ENCODE data around the gene ANKRD2.

The ANKRD2 gene

DNA sequence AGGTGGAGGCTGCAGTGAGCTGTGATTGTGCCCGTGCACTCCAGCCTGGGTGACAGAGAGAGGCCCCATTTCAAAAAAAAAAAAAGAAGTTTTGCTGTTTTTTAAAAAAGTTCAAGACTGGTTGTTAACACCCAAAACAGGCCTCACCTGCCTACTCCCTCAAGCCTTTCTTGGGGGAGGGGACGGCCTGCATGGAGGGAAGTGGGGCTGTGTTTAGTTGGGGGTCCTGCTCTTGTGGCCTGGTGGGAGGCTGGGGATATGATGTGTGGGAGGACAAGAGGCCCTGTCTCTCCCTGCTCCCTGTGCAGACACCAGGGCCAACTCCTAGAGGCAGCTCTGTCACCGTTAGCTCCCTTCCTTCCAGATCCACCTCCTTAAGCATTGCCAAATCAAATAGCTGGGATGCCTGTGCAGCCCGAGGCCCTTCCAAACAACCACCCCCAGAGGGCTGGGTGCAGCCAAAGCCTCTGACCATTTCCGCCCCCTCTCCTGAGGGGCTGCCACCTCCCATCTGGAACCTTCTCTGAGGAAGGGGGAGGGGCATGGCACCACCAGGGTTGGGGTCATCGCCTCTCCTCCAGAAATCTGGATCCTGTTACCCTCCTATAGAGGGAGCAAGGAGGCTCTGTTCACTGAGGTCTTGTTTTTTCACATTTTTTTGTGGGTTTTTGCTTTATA is 32.9 kb upstream of the ANKRD2 start:
- Histone ChIP-seq H3K27me3 (ENCODE audit: insufficient read depth, poor library complexity, severe bottlenecking) (no peaks in the 10 kb centered on the region), H3K9me3 (ENCODE audit: severe bottlenecking) (no peaks in the 10 kb centered on the region), H3K4me1 (ENCODE audit: insufficient read depth, poor library complexity, severe bottlenecking) (peaks cover 45% of the 10 kb centered on the region), H3K4me3 (ENCODE audit: severe bottlenecking) (no peak overlapping the region), H3K36me3 (ENCODE audit: low read depth) (no peaks in the 10 kb centered on the region), H3K27ac (ENCODE audit: poor library complexity, severe bottlenecking) (peak overlapping the region; percentile 99)
- DNase-seq (ENCODE audit: low spot score), result no peak
- TF ChIP-seq, protein P1, sequence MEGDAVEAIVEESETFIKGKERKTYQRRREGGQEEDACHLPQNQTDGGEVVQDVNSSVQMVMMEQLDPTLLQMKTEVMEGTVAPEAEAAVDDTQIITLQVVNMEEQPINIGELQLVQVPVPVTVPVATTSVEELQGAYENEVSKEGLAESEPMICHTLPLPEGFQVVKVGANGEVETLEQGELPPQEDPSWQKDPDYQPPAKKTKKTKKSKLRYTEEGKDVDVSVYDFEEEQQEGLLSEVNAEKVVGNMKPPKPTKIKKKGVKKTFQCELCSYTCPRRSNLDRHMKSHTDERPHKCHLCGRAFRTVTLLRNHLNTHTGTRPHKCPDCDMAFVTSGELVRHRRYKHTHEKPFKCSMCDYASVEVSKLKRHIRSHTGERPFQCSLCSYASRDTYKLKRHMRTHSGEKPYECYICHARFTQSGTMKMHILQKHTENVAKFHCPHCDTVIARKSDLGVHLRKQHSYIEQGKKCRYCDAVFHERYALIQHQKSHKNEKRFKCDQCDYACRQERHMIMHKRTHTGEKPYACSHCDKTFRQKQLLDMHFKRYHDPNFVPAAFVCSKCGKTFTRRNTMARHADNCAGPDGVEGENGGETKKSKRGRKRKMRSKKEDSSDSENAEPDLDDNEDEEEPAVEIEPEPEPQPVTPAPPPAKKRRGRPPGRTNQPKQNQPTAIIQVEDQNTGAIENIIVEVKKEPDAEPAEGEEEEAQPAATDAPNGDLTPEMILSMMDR (IDR thresholded peaks at IDR 0.05; ENCODE audit: poor library complexity, severe bottlenecking), result peak; percentile 19
- ATAC-seq (ENCODE audit: low read depth), result peak; percentile 24; the same call in 2 of the 3 replicates

- no peak for DNase-seq (ENCODE audit: low spot score)
- peak overlapping the region; percentile 99 for H3K27ac ChIP-seq (ENCODE audit: poor library complexity, severe bottlenecking)
- H3K4me3 ChIP-seq (ENCODE audit: severe bottlenecking), result no peak overlapping the region
- H3K4me1 ChIP-seq (ENCODE audit: insufficient read depth, poor library complexity, severe bottlenecking), result peaks cover 45% of the 10 kb centered on the region
- TF ChIP-seq, protein P1 (IDR thresholded peaks at IDR 0.05; ENCODE audit: poor library complexity, severe bottlenecking), result no peak
- ATAC-seq (ENCODE audit: low read depth), result no peak
- H3K36me3 ChIP-seq (ENCODE audit: low read depth), result no peaks in the 10 kb centered on the region
- H3K27me3 ChIP-seq (ENCODE audit: insufficient read depth, poor library complexity, severe bottlenecking), result no peaks in the 10 kb centered on the region
- no peaks in the 10 kb centered on the region for H3K9me3 ChIP-seq (ENCODE audit: severe bottlenecking)
Measured at GRCh38 chr10:97540669-97541500, 31.7 kb upstream of the ANKRD2 start.

- no peak overlapping the region for H3K4me3 ChIP-seq (ENCODE audit: severe bottlenecking)
- DNase-seq (ENCODE audit: low spot score) (peak; percentile 90), ATAC-seq (ENCODE audit: low read depth) (peak; percentile 74)
- peak overlapping the region; percentile 99 for H3K27ac ChIP-seq (ENCODE audit: poor library complexity, severe bottlenecking)
- H3K27me3 ChIP-seq (ENCODE audit: insufficient read depth, poor library complexity, severe bottlenecking), result no peaks in the 10 kb centered on the region
- H3K4me1 ChIP-seq (ENCODE audit: insufficient read depth, poor library complexity, severe bottlenecking), result peaks cover 45% of the 10 kb centered on the region
- H3K36me3 ChIP-seq (ENCODE audit: low read depth), result no peaks in the 10 kb centered on the region
- no peaks in the 10 kb centered on the region for H3K9me3 ChIP-seq (ENCODE audit: severe bottlenecking)
- TF ChIP-seq, protein P1 (IDR thresholded peaks at IDR 0.05; ENCODE audit: poor library complexity, severe bottlenecking), result no peak
Measured at GRCh38 chr10:97542169-97543024, 30.2 kb upstream of the ANKRD2 start.

GRCh38 chr10:97543025-97543546 is 29.5 kb upstream of the ANKRD2 start:
- no peaks in the 10 kb centered on the region for H3K9me3 ChIP-seq (ENCODE audit: severe bottlenecking)
- peak overlapping the region; percentile 99 for H3K27ac ChIP-seq (ENCODE audit: poor library complexity, severe bottlenecking)
- H3K4me1 ChIP-seq (ENCODE audit: insufficient read depth, poor library complexity, severe bottlenecking), result peaks cover 45% of the 10 kb centered on the region
- DNase-seq (ENCODE audit: low spot score) (peak; percentile 95), ATAC-seq (ENCODE audit: low read depth) (peak; percentile 83)
- H3K4me3 ChIP-seq (ENCODE audit: severe bottlenecking), result no peak overlapping the region
- TF ChIP-seq, protein P1 (IDR thresholded peaks at IDR 0.05; ENCODE audit: poor library complexity, severe bottlenecking), result no peak
- no peaks in the 10 kb centered on the region for H3K27me3 ChIP-seq (ENCODE audit: insufficient read depth, poor library complexity, severe bottlenecking)
- no peaks in the 10 kb centered on the region for H3K36me3 ChIP-seq (ENCODE audit: low read depth)
